Measurements from ENCODE around the gene CLIC5. TPM values are rescaled to one million over a fixed set of nuclear protein-coding genes. Genes with fewer than 3 reads are reported as not detected.

The CLIC5 gene
- total RNA-seq, 1 donor from 2014 or later = not detected

- Mint-ChIP-seq H3K36me3 (ENCODE audit: unreplicated experiment) (no peaks in the 10 kb centered on the region), H3K27ac (ENCODE audit: unreplicated experiment) (no peak overlapping the region), H3K27me3 (ENCODE audit: unreplicated experiment) (no peaks in the 10 kb centered on the region), H3K9me3 (ENCODE audit: unreplicated experiment) (no peaks in the 10 kb centered on the region), H3K4me3 (ENCODE audit: unreplicated experiment) (no peak overlapping the region), H3K4me1 (ENCODE audit: unreplicated experiment) (peaks cover 29% of the 10 kb centered on the region)
- no peak for TF ChIP-seq CTCF (IDR thresholded peaks at IDR 0.05)
- peak; percentile 36 for DNase-seq (ENCODE audit: extremely low spot score, unreplicated experiment)
Measured at GRCh38 chr6:45921691-45922281, 93.9 kb downstream of the CLIC5 start.

GRCh38 chr6:45920819-45921511 lies 94.7 kb downstream of the CLIC5 start:
- Mint-ChIP-seq H3K9me3 (ENCODE audit: unreplicated experiment) (no peaks in the 10 kb centered on the region), H3K36me3 (ENCODE audit: unreplicated experiment) (no peaks in the 10 kb centered on the region), H3K27me3 (ENCODE audit: unreplicated experiment) (no peaks in the 10 kb centered on the region), H3K4me1 (ENCODE audit: unreplicated experiment) (peaks cover 29% of the 10 kb centered on the region), H3K27ac (ENCODE audit: unreplicated experiment) (no peak overlapping the region), H3K4me3 (ENCODE audit: unreplicated experiment) (no peak overlapping the region)
- DNase-seq (ENCODE audit: extremely low spot score, unreplicated experiment) = peak; percentile 34
- no peak for TF ChIP-seq CTCF (IDR thresholded peaks at IDR 0.05)

- no peak overlapping the region for H3K27ac Mint-ChIP-seq (ENCODE audit: unreplicated experiment)
- no peak for DNase-seq (ENCODE audit: extremely low spot score, unreplicated experiment)
- H3K4me1 Mint-ChIP-seq (ENCODE audit: unreplicated experiment) = peaks cover 16% of the 10 kb centered on the region
- peaks cover 2% of the 10 kb centered on the region for H3K27me3 Mint-ChIP-seq (ENCODE audit: unreplicated experiment)
- H3K36me3 Mint-ChIP-seq (ENCODE audit: unreplicated experiment) = no peaks in the 10 kb centered on the region
- TF ChIP-seq CTCF (IDR thresholded peaks at IDR 0.05) = no peak
- no peaks in the 10 kb centered on the region for H3K9me3 Mint-ChIP-seq (ENCODE audit: unreplicated experiment)
- no peak overlapping the region for H3K4me3 Mint-ChIP-seq (ENCODE audit: unreplicated experiment)
Measured at GRCh38 chr6:45917439-45917838, 98.2 kb downstream of the CLIC5 start.

- H3K4me1 Mint-ChIP-seq (ENCODE audit: unreplicated experiment) = peaks cover 8% of the 10 kb centered on the region
- no peaks in the 10 kb centered on the region for H3K9me3 Mint-ChIP-seq (ENCODE audit: unreplicated experiment)
- no peak overlapping the region for H3K4me3 Mint-ChIP-seq (ENCODE audit: unreplicated experiment)
- no peak for TF ChIP-seq CTCF (IDR thresholded peaks at IDR 0.05)
- peaks cover 8% of the 10 kb centered on the region for H3K27me3 Mint-ChIP-seq (ENCODE audit: unreplicated experiment)
- DNase-seq (ENCODE audit: extremely low spot score, unreplicated experiment) = peak; percentile 32
- no peak overlapping the region for H3K27ac Mint-ChIP-seq (ENCODE audit: unreplicated experiment)
- no peaks in the 10 kb centered on the region for H3K36me3 Mint-ChIP-seq (ENCODE audit: unreplicated experiment)
Measured at GRCh38 chr6:45916692-45917091, 99.0 kb downstream of the CLIC5 start.

- TF ChIP-seq CTCF (IDR thresholded peaks at IDR 0.05) = no peak
- Mint-ChIP-seq H3K9me3 (ENCODE audit: unreplicated experiment) (no peaks in the 10 kb centered on the region), H3K4me1 (ENCODE audit: unreplicated experiment) (peaks cover 2% of the 10 kb centered on the region), H3K36me3 (ENCODE audit: unreplicated experiment) (no peaks in the 10 kb centered on the region), H3K27ac (ENCODE audit: unreplicated experiment) (no peak overlapping the region), H3K27me3 (ENCODE audit: unreplicated experiment) (peaks cover 15% of the 10 kb centered on the region), H3K4me3 (ENCODE audit: unreplicated experiment) (no peak overlapping the region)
- DNase-seq (ENCODE audit: extremely low spot score, unreplicated experiment) = peak; percentile 59
Measured at GRCh38 chr6:45915780-45916468, 99.7 kb downstream of the CLIC5 start.
